Duodenal mucosa (tissue), 2 donors: Measurements from ENCODE around the gene HOXB1.
"Not testable (repeated sequence)": the region's sequence is repeated elsewhere in the genome, so short reads cannot be mapped to it uniquely, and the experiment has no call there.

ENCODE experiments used
- H3K27ac ChIP-seq: one replicate; pipeline ENCODE4 v1.7.0; 2013; ENCODE audit warnings: low read depth, low read length
- H3K27me3 ChIP-seq, 2 donors: one replicate each; pipeline ENCODE4 v1.7.0; 2013; ENCODE audit warnings: low read length in 2 of 2, control low read depth in 1 of 2; ENCODE audit not compliant: insufficient read depth in 2 of 2, control insufficient read depth in 1 of 2
- H3K36me3 ChIP-seq, 2 donors: one replicate each; pipeline ENCODE4 v1.7.0; 2013; ENCODE audit warnings: low read length in 2 of 2, control low read depth in 1 of 2; ENCODE audit not compliant: insufficient read depth in 2 of 2, control insufficient read depth in 1 of 2
- H3K4me1 ChIP-seq, 2 donors: one replicate each; pipeline ENCODE4 v1.7.0; 2013; ENCODE audit warnings: low read length in 2 of 2, control low read depth in 1 of 2; ENCODE audit not compliant: insufficient read depth in 2 of 2, control insufficient read depth in 1 of 2
- H3K4me3 ChIP-seq, 2 donors: one replicate each; pipeline ENCODE4 v1.7.0; 2013; ENCODE audit warnings: low read length in 2 of 2, low read depth in 1 of 2
- H3K9ac ChIP-seq, 2 donors: one replicate each; pipeline ENCODE4 v1.7.0; 2013; ENCODE audit warnings: low read length in 2 of 2, low read depth in 1 of 2
- H3K9me3 ChIP-seq, 2 donors: one replicate each; pipeline ENCODE4 v1.7.0; 2013; ENCODE audit warnings: low read length in 2 of 2, control low read depth in 1 of 2; ENCODE audit not compliant: control insufficient read depth in 1 of 2

HOXB1 gene

GRCh38 chr17:48543107-48543853 lies 12.5 kb upstream of the HOXB1 start:
- peak overlapping the region; percentile 79 for H3K27ac ChIP-seq
- peaks cover 0 to 6% of the 10 kb centered on the region in 2 donors for H3K4me1 ChIP-seq
- H3K36me3 ChIP-seq = no peaks in the 10 kb centered on the region
- peaks cover 40 to 66% of the 10 kb centered on the region in 2 donors for H3K27me3 ChIP-seq
- H3K9me3 ChIP-seq = no peaks in the 10 kb centered on the region
- H3K4me3 ChIP-seq = peak overlapping the region; percentile 69 to 72
- peak overlapping the region; percentile 59 to 68 for H3K9ac ChIP-seq

DNA sequence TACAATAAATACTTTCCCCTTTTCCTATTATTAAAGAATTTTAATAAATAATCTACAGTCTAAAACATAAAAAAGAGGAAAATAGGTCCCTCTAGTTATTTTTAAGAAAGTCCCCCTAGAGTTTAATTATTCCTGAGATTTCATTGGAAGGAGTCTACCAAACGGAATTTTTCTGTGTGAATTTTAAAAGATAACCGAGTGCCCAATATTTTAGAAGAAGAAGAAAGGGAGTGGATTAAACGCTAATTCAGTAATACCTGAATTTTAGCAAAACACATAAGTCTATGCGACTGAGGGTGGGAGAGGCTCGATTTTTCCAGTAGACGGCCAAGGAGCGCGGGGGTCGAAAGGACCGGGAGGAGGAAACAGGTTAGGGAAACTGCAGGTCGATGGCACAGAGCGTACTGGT lies 11.9 kb upstream of the HOXB1 start:
- peak overlapping the region; percentile 69 to 72 for H3K4me3 ChIP-seq
- no peaks in the 10 kb centered on the region for H3K9me3 ChIP-seq
- peaks cover 36 to 60% of the 10 kb centered on the region in 2 donors for H3K27me3 ChIP-seq
- H3K27ac ChIP-seq = peak overlapping the region; percentile 79
- peaks cover 0 to 1% of the 10 kb centered on the region in 2 donors for H3K4me1 ChIP-seq
- H3K9ac ChIP-seq = peak overlapping the region; percentile 59 to 68
- no peaks in the 10 kb centered on the region for H3K36me3 ChIP-seq

DNA sequence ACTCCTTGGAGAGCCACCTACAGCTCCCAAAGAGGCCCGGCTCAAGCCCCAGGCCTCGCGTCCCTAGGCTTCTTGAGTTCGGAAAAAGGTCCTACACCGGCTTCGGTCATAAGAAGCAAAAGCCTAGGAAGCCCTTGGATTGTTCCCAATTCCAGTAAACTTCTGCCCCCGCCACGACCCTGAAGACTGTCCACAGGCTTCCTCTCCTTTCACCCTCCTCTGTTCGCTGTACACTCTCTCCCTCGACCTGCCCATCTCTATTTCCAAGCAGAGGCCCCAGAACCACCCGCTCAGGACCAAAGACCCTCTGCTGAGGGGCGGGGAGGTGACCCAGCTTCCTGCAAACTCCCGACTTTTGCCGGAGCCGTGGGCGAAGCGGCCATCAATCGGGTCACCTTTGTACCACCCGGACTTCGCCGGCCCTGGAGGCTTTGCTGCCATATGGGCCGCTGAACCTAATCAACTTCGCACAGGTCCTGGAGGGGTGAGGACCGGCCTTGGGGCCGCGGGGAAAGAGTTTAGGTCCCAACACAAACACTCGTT lies 11.4 kb upstream of the HOXB1 start:
- Histone ChIP-seq H3K9ac (peak overlapping the region; percentile 59 to 66), H3K27me3 (peaks cover 35 to 59% of the 10 kb centered on the region in 2 donors), H3K27ac (peak overlapping the region; percentile 87)

GRCh38 chr17:48541577-48542113 lies 10.8 kb upstream of the HOXB1 start:
- Histone ChIP-seq H3K27ac (peak overlapping the region; percentile 87), H3K9me3 (no peaks in the 10 kb centered on the region), H3K27me3 (peaks cover 33 to 55% of the 10 kb centered on the region in 2 donors), H3K9ac (peak overlapping the region; percentile 63 to 66), H3K4me1 (no peaks in the 10 kb centered on the region), H3K36me3 (no peaks in the 10 kb centered on the region), H3K4me3 (peak overlapping the region; percentile 60 to 72)

More for the DNA sequence above, 11.4 kb upstream of the HOXB1 start:
- Histone ChIP-seq H3K36me3 (no peaks in the 10 kb centered on the region), H3K4me1 (no peaks in the 10 kb centered on the region), H3K4me3 (peak overlapping the region; percentile 60 to 72), H3K9me3 (no peaks in the 10 kb centered on the region)

GRCh38 chr17:48541036-48541576 lies 10.3 kb upstream of the HOXB1 start:
- peak overlapping the region; percentile 60 to 72 for H3K4me3 ChIP-seq
- H3K9ac ChIP-seq = peak overlapping the region; percentile 52 to 63
- H3K9me3 ChIP-seq = no peaks in the 10 kb centered on the region
- H3K4me1 ChIP-seq = no peaks in the 10 kb centered on the region
- H3K36me3 ChIP-seq = no peaks in the 10 kb centered on the region
- peak overlapping the region; percentile 87 for H3K27ac ChIP-seq
- H3K27me3 ChIP-seq = peaks cover 31 to 49% of the 10 kb centered on the region in 2 donors

DNA sequence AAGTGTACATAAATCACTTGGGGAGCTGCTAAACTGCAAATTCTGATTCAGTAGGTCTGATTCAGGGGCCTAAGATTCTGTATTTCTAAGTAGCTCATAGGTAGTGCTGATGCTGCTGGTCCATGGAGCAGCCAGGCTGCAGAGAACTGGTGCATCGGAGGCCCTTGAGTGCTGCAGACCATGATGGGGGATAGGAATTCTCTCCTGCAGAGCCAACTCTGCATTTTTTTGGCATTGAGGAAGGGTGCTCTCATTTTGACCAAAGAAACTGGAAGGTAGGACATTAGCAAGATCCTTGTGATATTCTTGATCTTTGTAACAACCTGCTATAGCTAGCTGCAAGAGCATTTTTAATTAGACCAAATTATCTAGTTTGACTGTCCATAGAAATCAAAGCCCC lies 9.4 kb upstream of the HOXB1 start:
- Histone ChIP-seq H3K27ac (no peak overlapping the region), H3K27me3 (peaks cover 25 to 41% of the 10 kb centered on the region in 2 donors), H3K36me3 (no peaks in the 10 kb centered on the region), H3K4me3 (no peak overlapping the region), H3K9ac (no peak overlapping the region), H3K9me3 (no peaks in the 10 kb centered on the region), H3K4me1 (no peaks in the 10 kb centered on the region)

- Histone ChIP-seq H3K4me1 (no peaks in the 10 kb centered on the region), H3K4me3 (no peak overlapping the region), H3K9ac (no peak overlapping the region), H3K36me3 (no peaks in the 10 kb centered on the region), H3K27ac (no peak overlapping the region), H3K9me3 (no peaks in the 10 kb centered on the region), H3K27me3 (peaks cover 22 to 33% of the 10 kb centered on the region in 2 donors)
Observed at GRCh38 chr17:48539177-48539576, 8.4 kb upstream of the HOXB1 start.

DNA sequence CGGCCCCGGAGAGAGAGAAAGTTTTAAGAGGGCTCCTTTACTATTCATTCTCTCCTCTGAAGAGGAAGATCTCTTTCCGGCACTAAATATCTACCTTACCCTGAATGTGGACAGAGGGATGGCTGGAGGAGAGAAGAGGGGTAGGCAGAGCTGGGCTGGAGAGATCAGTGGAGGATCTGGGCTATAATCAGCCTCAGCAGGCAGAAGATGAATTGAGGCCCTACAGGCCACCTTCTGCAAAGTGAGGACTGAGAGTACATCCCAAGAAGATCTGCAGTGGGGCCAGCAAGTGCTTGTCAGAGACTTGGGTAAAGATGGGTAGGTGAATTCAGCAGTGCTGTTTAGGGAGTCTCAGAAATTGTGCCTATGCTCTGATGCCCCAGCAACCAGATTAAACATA lies 6.5 kb upstream of the HOXB1 start:
- H3K4me1 ChIP-seq = no peaks in the 10 kb centered on the region
- H3K36me3 ChIP-seq = no peaks in the 10 kb centered on the region
- no peaks in the 10 kb centered on the region for H3K9me3 ChIP-seq
- H3K27me3 ChIP-seq = peaks cover 12 to 25% of the 10 kb centered on the region in 2 donors
- H3K27ac ChIP-seq = no peak overlapping the region
- H3K9ac ChIP-seq = no peak overlapping the region
- H3K4me3 ChIP-seq = no peak overlapping the region

DNA sequence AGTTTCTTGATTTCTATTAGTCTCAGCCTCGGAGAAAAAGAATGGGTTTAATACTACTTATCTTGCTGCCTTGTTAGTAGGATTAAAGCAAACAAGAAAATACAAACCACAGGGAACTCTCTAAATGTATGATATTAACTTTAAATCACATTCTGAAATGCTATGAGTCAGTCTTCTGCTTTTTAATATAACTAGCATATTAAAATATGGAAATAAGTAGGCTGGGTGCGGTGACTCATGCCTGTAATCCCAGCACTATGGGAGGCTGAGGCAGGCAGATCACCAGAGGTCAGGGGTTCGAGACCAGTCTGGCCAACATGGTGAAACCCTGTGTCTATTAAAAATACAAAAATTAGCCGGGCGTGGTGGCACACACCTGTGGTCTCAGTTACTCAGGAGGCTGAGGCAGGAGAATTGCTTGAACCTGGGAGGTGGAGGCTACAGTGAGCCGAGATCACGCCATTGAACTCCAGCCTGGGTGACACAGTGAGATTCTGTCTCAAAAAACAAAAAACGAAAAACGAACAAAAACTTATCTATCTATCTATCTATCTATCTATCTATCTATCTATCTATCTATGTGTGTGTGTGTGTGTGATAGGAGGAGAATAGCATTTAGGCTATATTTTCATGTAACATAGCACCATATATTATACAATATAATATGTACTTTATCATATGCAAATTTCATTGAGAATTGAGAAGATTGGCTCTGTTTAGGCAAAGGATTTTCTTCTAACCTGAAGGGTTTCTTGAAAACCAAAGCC lies 5.2 kb upstream of the HOXB1 start:
- not testable (repeated sequence) for H3K27ac ChIP-seq, H3K9ac ChIP-seq, H3K9me3 ChIP-seq, H3K4me3 ChIP-seq, H3K36me3 ChIP-seq, H3K4me1 ChIP-seq
- H3K27me3 ChIP-seq = peaks cover 5 to 15% of the 10 kb centered on the region in 2 donors
